NCI-H2171 treated with DMSO at 0.1 percent for 48 hours (cell line): ENCODE measurements around the gene GSX2.
"Not testable (repeated sequence)": the region's sequence is repeated elsewhere in the genome, so short reads cannot be mapped to it uniquely, and the experiment has no call there.

ENCODE experiments used
- DNase-seq: peaks from one replicate; lab custom pipeline; 2025; lab: John Stamatoyannopoulos, UW

Gene GSX2

GRCh38 chr4:54099748-54100574 lies at the start of gene GSX2:
TSS of gene GSX2 (plus strand) at chr4:54100163. CDS start at chr4:54100345, 182 bp downstream.
- DNase-seq = peak; percentile 15

GRCh38 chr4:54050214-54050904 lies 49.6 kb upstream of the GSX2 start:
- DNase-seq = no peak

GRCh38 chr4:54053322-54053721 lies 46.6 kb upstream of the GSX2 start:
- not testable (repeated sequence) for DNase-seq

- no peak for DNase-seq
Observed at GRCh38 chr4:54054501-54054900, 45.5 kb upstream of the GSX2 start.

DNA sequence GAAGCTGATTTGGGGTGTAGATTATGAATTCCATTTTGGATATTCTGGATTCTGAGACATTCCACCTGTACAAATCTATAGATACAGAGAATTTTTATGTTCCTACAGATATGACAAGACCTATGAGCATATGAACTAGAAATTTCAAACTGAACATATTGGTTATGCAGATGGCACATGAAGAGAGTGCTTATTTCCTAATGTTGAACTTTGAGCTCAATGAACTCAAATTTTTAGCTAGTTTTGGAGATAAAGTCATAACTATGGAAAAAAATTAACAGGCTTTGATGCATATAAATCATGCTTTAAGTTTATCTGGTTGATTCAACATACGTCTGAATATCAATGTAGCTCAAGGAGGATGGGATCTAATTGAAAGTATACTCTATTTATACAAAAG lies 44.5 kb upstream of the GSX2 start:
- no peak for DNase-seq

DNA sequence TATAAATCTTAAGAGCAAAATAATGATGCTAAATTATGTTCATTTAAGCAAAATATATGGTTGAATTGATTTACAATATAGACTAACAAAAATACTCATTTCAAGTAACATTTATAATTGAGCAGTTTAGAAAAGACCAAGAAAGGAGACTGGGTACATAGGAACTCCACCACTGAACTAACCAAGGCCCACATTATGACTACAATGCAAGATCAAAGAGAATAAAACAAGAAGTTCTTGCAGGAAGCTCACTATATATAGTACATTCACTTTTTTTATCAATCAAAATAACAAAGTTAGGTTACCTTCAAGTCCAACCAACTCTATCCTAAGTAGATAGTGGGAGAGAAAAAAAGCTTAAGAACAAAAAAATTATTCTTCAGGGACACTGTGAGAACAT lies 43.6 kb upstream of the GSX2 start:
- DNase-seq = no peak

GRCh38 chr4:54058171-54058570 lies 41.8 kb upstream of the GSX2 start:
- DNase-seq = no peak

- no peak for DNase-seq
Observed at GRCh38 chr4:54060116-54060515, 39.8 kb upstream of the GSX2 start.

DNA sequence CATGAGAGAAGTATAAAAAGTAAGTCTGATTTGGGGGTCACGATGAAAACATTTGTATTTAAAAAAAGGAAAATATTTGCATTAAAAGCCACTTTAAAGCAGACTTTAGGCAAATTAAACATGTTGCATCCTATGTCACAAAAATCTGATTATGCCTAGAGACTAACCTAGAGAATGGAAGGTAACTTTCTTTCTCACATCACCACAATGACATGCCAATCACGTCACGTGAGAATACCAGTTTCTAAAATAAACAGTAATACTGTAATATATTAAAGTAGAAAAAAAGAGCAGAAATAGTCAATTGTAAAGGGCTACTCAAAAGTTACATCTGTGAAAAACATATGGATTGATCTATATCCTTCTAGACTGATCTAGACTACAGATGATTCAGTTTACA lies 38.9 kb upstream of the GSX2 start:
- DNase-seq = no peak

DNA sequence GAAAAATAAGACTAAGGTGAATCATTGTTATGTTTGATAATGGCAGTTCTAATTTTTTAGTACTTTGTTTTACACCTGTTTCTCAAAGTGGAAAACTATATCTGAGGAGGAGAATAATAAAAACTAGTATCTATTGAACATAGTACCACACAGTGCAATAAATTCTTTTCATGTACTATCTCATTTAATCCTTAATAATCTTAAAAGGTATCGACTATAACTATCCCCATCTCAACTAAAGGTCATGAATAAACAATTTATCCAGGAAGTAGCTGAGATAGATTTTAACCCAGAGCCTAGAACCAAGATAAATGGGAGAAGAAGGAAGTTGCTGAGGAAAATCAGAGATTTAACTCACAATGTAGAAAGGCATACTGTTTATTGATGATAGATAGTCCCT lies 38.1 kb upstream of the GSX2 start:
- DNase-seq = no peak

DNA sequence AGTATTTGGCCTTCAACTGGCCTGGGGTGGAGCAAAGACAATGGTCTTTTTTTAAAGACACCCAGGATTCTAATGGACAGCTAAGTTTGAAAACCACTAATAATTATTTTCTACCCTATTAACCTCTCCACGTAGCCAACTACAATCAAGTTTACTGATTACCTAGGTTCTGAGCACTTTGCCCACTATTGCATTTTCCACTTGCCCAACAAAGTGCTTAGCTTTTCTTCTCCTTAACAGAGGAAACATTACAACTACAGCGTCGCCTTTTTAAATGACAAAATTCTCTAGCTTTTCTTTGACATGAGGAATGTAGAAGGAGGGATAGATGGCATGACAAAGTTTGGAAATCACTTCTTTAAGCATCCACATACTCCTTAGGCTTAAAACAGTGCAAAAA lies 37.6 kb upstream of the GSX2 start:
- DNase-seq = no peak

DNA sequence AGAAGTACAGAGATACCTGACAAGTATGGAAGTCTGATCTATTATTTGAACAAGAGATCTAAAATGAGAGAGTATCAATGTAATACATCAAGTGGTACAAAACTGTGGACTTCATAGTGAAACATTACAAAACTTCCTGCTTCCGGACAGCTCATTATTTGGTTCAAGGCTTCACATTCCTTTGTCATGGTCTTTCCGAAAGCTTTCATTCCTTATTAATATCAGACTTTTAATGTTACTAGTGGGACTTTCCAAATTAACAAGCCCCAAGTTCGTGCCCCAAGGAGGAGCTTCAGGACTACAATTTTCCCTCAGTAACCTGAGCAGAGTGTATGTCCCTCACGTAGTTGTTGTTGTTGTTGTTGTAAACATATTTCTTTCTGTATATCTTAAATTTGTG lies 36.7 kb upstream of the GSX2 start:
- no peak for DNase-seq

GRCh38 chr4:54063737-54064316 lies 36.1 kb upstream of the GSX2 start:
- DNase-seq = no peak

DNA sequence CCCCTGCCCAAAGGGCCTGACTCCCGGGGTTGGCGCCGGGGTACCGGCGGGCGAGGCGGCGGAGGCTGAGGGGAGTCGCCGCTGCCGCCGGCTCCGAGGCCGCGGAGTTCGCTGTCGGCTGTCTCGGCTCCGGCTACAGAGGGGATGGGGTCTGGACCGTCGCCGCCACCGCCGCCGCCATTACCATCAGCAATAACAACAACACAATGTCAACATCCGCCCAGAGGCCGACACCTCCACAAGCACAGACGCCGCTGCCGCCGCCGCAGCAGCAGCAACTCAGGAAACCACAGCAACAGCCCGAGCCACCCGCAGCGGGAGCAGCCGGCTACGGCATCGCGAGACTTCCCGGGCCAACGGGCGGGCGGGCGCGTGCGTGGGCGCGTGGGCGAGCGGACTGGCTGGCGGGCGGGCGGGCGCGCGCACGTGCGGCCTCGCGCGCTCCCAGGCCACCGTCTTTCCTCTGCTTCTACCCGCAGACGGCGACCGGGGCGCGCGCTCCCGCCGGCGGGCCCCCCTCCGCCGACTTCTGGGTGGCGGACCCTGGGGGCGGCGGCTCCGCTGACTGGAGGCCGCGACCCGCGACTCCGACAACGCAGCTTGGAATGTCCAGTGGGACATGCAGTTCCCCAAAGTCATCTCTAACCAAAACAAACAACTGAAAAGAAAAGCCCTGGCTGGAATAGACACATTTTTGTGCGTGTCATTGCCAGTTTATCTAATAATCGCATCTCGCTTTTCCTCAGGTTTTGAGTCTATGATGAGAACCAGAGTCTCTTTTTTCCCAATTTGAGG lies 35.4 kb upstream of the GSX2 start, which contains the start of gene CHIC2:
Gene CHIC2, minus strand, starts transcription at position 289 of the 795 bp plus-strand sequence. CDS start 305 bp downstream, outside the sequence.
- DNase-seq = peak; percentile 79

- DNase-seq = no peak
Observed at GRCh38 chr4:54065282-54066087, 34.5 kb upstream of the GSX2 start.

DNA sequence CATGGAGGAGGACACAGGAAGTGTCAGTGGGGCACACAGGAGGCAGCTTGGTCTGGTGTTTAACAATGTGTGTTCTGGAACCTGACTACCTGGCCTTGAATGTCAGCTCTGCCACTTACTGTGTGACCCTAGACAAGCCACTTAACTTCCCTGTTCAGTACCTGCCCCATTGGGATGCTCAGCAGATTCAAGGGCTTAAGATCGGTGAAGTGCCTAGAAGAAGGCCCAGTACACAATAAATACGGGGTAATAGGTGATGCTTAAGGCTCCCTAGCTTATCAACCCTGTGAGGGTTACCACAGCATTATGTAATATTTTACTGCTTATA lies 33.9 kb upstream of the GSX2 start:
- no peak for DNase-seq

GRCh38 chr4:54066718-54067129 lies 33.2 kb upstream of the GSX2 start:
- DNase-seq = no peak

GRCh38 chr4:54067166-54067565 lies 32.8 kb upstream of the GSX2 start:
- no peak for DNase-seq

- DNase-seq = no peak
Observed at GRCh38 chr4:54073271-54073880, 26.6 kb upstream of the GSX2 start.

GRCh38 chr4:54074381-54074780 lies 25.6 kb upstream of the GSX2 start:
- no peak for DNase-seq

DNA sequence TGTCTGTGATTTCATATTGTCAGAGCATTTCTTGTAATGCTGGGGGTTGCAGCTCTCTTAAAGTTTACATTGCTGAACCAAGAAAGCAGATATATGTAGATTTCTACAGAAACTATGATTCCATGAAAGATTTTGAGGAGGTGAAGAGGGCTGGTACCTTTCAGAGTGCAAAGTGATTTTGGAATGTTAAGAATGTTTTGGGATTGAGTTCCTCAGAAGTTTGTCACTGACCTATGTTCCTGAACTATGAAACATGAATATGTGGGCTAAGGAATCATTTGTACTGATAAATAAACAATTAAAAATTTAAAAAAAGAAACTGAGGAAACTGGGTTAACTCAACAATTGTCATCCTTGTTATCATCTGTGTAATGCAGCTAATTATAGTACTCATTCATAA lies 23.3 kb upstream of the GSX2 start:
- DNase-seq = no peak
